ENCODE measurements around the gene ZNF367.

Gene ZNF367

GRCh38 chr9:96344458-96345180, 73.6 kb downstream of the ZNF367 start:
- Histone ChIP-seq H3K4me3 (no peak overlapping the region), H3K9me3 (ENCODE audit: low read depth, low read length) (no peaks in the 10 kb centered on the region), H3K27ac (peak overlapping the region; percentile 81; the same call in 1 of the 2 replicates), H3K9ac (ENCODE audit: insufficient read length) (no peak overlapping the region), H3K36me3 (ENCODE audit: insufficient read depth, low read length) (no peaks in the 10 kb centered on the region)
- TF ChIP-seq POLR2AphosphoS5 (IDR thresholded peaks at IDR 0.05; ENCODE audit: borderline replicate concordance, low read depth, low read length) (no peak), EZH2 (IDR thresholded peaks at IDR 0.05) (no peak), FOXP2 (optimal IDR thresholded peaks at IDR 0.05; ENCODE audit: control extremely low read depth, extremely low read length, insufficient read depth) (no peak)
- DNase-seq (ENCODE audit: low read depth, low spot score), result no peak

- H3K36me3 ChIP-seq (ENCODE audit: insufficient read depth, low read length), result no peaks in the 10 kb centered on the region
- peak overlapping the region; percentile 19 for H3K9ac ChIP-seq (ENCODE audit: insufficient read length)
- DNase-seq (ENCODE audit: low read depth, low spot score), result no peak
- H3K9me3 ChIP-seq (ENCODE audit: low read depth, low read length), result no peaks in the 10 kb centered on the region
- TF ChIP-seq FOXP2 (optimal IDR thresholded peaks at IDR 0.05; ENCODE audit: control extremely low read depth, extremely low read length, insufficient read depth) (no peak), EZH2 (IDR thresholded peaks at IDR 0.05) (no peak), POLR2AphosphoS5 (IDR thresholded peaks at IDR 0.05; ENCODE audit: borderline replicate concordance, low read depth, low read length) (no peak)
- peak overlapping the region; percentile 81; the same call in 1 of the 2 replicates for H3K27ac ChIP-seq
- no peak overlapping the region for H3K4me3 ChIP-seq
These were observed 74.4 kb downstream of the ZNF367 start for GRCh38 chr9:96343515-96344360.

DNA sequence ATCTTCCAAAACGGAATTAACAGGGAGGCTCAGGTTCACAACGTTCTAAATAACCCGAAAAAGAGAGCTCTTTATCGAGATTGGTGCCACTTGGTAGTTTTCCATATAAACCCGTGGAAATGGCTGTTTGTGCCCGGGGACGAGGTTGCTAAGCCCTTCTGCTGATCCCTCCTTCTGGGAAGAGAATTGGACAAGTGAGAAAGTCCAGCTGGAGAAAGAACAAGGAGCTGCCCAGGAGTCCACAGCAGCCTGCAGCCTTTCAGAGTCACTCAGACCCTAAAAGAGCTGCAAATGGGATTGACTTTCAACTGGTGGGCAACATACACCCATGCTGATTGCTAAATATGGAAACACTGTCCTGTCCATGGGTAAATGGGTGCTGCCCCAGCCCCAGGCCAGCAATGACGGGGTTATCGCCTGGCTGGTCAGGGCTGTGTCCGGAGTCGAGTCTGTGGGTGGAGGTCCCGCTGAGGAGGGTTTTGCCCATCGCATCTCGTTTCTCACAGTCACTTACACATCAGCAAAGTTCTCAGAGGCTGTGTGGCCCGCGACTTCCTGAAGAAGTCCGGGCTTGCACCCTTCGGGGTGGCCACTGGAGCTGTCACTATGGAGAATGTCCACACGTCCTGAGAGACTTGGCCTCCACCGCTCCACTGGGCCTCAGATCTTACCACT, 75.5 kb downstream of the ZNF367 start:
- TF ChIP-seq EZH2 (IDR thresholded peaks at IDR 0.05), result no peak
- TF ChIP-seq FOXP2 (optimal IDR thresholded peaks at IDR 0.05; ENCODE audit: control extremely low read depth, extremely low read length, insufficient read depth), result no peak
- TF ChIP-seq POLR2AphosphoS5 (IDR thresholded peaks at IDR 0.05; ENCODE audit: borderline replicate concordance, low read depth, low read length), result no peak

GRCh38 chr9:96340707-96341106, 77.5 kb downstream of the ZNF367 start:
- H3K36me3 ChIP-seq (ENCODE audit: insufficient read depth, low read length), result no peaks in the 10 kb centered on the region
- no peak for DNase-seq (ENCODE audit: low read depth, low spot score)
- TF ChIP-seq FOXP2 (optimal IDR thresholded peaks at IDR 0.05; ENCODE audit: control extremely low read depth, extremely low read length, insufficient read depth) (no peak), POLR2AphosphoS5 (IDR thresholded peaks at IDR 0.05; ENCODE audit: borderline replicate concordance, low read depth, low read length) (no peak), EZH2 (IDR thresholded peaks at IDR 0.05) (no peak)
- no peaks in the 10 kb centered on the region for H3K9me3 ChIP-seq (ENCODE audit: low read depth, low read length)
- no peak overlapping the region for H3K4me3 ChIP-seq
- H3K27ac ChIP-seq, result no peak overlapping the region
- no peak overlapping the region for H3K9ac ChIP-seq (ENCODE audit: insufficient read length)

More for the DNA sequence above, 75.5 kb downstream of the ZNF367 start:
- H3K9ac ChIP-seq (ENCODE audit: insufficient read length), result no peak overlapping the region
- no peak for DNase-seq (ENCODE audit: low read depth, low spot score)
- H3K9me3 ChIP-seq (ENCODE audit: low read depth, low read length), result no peaks in the 10 kb centered on the region
- H3K4me3 ChIP-seq, result no peak overlapping the region
- no peaks in the 10 kb centered on the region for H3K36me3 ChIP-seq (ENCODE audit: insufficient read depth, low read length)
- H3K27ac ChIP-seq, result no peak overlapping the region

DNA sequence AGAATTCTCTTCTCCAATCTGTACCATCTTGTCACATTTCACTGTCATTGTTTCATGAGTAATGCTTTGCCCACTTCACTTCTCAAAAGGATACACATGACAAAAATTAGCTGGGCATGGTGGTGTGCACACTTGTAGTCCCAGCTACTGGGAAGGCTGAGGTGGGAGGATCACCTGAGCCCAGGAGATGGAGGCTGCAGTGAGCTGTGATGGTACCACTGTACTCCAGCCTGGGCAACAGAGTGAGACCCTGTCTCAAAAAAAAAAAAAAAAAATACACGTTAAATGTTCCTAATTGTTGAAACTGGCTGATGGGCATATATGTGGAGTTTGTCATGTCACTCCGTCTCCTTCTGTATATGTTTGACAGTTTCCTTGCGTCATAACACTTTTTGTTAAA, 79.9 kb downstream of the ZNF367 start:
- Histone ChIP-seq H3K9ac (ENCODE audit: insufficient read length) (no peak overlapping the region), H3K36me3 (ENCODE audit: insufficient read depth, low read length) (no peaks in the 10 kb centered on the region), H3K4me3 (no peak overlapping the region), H3K27ac (no peak overlapping the region), H3K9me3 (ENCODE audit: low read depth, low read length) (no peaks in the 10 kb centered on the region)
- TF ChIP-seq FOXP2 (optimal IDR thresholded peaks at IDR 0.05; ENCODE audit: control extremely low read depth, extremely low read length, insufficient read depth) (no peak), POLR2AphosphoS5 (IDR thresholded peaks at IDR 0.05; ENCODE audit: borderline replicate concordance, low read depth, low read length) (no peak), EZH2 (IDR thresholded peaks at IDR 0.05) (no peak)
- DNase-seq (ENCODE audit: low read depth, low spot score), result no peak
